Left ventricle myocardium superior (tissue), 1 donor: ENCODE results near the gene FBXL16. TPM values are rescaled to one million over a fixed set of nuclear protein-coding genes. Genes with fewer than 3 reads are reported as not detected.
A peak's percentile ranks its signal among the peaks of the same experiment; 100 is the strongest.

ENCODE experiments used
- ATAC-seq: fragments of 200-7000 bp; cut with Tn5 transposase; one replicate; pipeline ENCODE4 v1.9.1; 2020; ENCODE audit warnings: mild to moderate bottlenecking, moderate library complexity
- DNase-seq: peaks from one replicate; pipeline ENCODE4 v3.0.0-alpha.2; 2020
- intact Hi-C: fragments of 100-400 bp; cut with micrococcal nuclease; formaldehyde crosslinking; loops from one replicate; pipeline ENCODE4 v1.11.0; 2022
- total RNA-seq: library from RNA; stranded (reverse); fragmentation: NEBNext Ultra II Directional; extraction: Animal tissue kit (Norgen Biotek cat#: 25700); gene quantifications from one replicate; pipeline ENCODE4 v1.2.1, GENCODE V29; 2021
- donor health status: DM: no; HTN: yes; CAD: no; lungs with severe emphysema.

FBXL16 gene
- total RNA-seq, 1 donor from 2014 or later = 0.99 TPM

DNA sequence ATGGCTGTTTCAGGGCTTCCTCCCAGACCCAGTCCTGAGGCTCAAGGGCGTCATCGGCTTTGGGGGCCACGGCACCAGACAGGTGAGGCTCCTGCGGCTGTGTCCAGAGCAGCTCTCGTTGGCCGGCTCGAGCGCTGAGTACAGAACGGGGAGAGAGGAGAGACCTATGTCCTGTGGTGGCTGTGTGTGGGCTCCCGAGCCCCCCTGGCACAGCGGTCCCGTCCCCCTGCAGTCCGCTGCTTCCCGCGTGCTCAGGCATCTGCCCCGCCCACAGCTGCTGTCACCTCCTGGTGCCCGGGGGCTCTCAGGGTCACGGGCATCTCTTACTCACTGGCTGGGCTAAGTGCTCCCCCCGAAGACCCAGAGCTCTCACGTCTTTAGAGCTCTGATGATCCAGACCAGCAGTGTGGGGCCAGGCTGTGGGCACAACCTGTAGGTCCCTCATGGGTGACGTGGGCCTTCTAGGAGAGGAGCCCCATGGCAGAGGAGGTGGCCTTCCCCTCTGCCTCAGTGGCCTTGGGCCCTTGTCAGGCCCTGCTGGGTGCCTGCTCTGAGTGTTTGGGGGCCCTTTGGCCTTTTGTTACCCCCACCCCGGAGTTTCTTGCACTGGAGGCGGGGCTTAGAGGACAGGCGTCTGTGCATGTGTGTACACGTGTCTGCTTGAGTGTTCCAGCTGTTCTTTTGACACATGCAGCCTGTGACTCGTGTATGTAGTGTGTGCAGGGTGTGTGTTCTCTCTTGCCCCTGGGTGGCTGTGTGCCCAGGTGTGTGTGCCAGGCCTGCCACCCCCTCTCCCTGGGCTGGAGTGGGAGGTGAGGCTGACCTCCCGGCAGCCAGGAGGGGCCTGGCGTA is 52.9 kb downstream of the FBXL16 start:
- ATAC-seq (no peak), DNase-seq (no peak)
- intact Hi-C loops = no loop called here

DNA sequence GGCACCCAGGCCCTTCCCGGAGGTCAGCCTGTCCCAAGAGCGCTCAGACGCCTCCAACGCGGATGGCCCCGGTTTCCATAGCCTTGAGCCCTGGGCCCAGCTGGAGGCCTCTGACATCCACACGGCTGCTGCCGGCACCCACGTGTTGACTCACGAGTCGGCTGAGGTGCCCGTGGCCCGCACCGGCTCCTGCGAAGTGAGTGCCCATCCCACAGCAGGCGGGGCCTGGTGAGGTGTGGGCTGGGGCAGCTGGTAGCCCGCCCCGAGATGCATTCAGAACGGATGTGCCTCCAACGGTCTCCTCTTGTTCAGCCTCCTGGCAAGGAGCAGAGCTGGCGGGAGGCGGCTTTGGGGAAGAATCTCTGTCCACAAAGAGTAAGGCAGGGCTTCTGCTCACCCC is 53.8 kb downstream of the FBXL16 start:
- no peak for ATAC-seq
- DNase-seq = no peak
- intact Hi-C loops = no loop called here

DNA sequence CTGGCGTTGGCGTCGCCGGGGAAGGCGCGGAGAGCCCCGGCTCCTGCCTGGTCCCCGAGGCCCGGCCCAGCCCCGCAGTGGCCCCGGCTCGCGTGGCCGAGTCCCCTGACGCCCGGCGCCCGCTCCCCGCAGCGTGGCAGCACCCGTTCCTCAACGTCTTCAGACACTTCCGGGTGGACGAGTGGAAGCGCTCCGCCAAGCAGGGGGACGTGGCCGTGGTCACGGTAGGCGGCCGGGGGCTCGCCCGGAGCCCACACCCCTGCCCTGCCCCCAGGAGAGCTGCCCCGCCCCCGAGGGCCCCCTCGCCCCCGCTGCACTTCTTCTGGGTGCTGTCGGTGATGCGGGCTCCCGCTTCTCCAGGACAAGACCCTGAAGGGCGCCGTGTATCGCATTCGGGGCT is 56.0 kb downstream of the FBXL16 start:
- DNase-seq = no peak
- intact Hi-C loops = no loop called here
- ATAC-seq = peak; percentile 0

DNA sequence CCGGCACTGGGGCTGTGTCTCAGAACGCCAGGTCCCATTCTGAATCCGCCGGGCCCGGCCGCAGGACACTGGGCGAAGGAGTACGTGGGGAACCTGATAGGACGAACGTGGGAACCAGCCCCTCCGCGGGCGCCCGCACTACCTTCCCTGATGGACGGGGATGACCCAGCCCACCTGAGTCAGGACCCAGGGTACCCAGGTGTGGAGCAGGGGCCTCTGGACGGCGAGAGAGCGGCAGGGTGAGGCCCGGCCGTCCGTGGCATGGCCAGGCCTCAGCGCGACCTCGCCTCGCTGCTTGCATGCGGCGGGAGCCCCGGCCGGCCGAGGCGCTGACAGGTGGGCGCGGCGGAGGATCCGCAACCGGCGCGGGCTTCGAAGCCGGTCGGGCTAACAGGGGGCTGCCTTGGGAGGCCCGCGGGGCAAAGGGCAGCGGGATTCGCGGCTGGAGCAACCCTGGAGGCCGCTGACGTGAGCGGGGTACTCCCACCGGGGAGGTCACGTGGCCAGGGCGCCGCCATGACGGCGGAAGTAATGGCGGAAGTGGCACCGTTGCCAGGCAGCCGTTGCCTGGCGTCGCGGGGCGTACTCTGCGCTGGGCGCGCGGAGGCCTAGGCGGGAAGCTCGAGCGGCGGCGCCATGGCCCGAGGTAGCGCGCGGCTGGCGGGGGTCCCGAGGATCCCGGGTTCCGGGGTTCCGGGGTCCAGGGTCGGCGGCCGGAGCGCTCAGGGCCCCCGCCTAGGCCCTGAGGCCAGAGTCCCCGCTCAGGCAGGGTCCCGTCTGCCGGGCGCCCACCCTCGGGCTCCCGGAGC is 56.6 kb downstream of the FBXL16 start, which contains the start of gene WDR90:
Gene WDR90, plus strand, starts transcription at position 585 of the 809 bp plus-strand sequence. Its CDS starts 52 bp downstream, at position 637.
- intact Hi-C loops = no loop called here
- ATAC-seq = peak; percentile 83
- peak; percentile 97 for DNase-seq

GRCh38 chr16:648071-648780 is 57.4 kb downstream of the FBXL16 start:
- intact Hi-C loops = no loop called here
- ATAC-seq = no peak
- DNase-seq = no peak

DNA sequence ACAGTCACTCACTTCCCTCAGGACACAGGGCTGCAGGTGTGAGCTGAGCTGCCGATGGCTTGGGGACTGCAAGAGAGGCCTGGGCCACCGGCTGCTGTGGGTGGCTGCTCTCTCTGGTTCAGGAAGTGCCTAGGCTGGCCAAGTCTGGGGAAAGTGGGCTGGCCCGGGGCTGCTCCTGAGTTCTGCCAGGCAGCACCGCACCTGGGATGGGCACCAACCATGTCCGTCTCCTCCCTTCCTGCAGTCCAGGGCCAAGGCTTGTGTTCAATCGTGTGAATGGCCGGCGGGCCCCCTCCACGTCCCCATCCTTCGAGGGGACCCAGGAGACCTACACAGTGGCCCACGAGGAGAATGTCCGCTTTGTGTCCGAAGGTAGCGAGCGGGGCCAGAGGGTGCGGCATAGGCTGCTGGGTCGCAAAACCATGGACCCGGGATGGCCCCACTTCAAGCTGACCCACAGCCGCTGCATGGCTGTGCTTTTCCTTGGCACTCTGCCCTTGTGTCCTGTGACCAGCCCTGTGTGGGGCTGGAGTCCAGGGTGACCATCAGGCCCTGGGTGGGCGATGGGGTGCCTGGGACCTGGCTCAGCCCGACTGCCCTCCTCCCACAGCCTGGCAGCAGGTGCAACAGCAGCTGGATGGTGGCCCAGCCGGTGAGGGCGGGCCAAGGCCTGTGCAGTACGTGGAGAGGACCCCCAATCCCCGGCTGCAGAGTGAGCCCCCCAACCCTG is 58.3 kb downstream of the FBXL16 start:
- intact Hi-C loops = no loop called here
- ATAC-seq (peak; percentile 1), DNase-seq (no peak)

GRCh38 chr16:646679-647172 is 58.9 kb downstream of the FBXL16 start:
- no peak for DNase-seq
- intact Hi-C loops = no loop called here
- no peak for ATAC-seq

GRCh38 chr16:645852-646678 is 59.5 kb downstream of the FBXL16 start:
- ATAC-seq = peak; percentile 52
- intact Hi-C loops = no loop called here
- peak; percentile 88 for DNase-seq

DNA sequence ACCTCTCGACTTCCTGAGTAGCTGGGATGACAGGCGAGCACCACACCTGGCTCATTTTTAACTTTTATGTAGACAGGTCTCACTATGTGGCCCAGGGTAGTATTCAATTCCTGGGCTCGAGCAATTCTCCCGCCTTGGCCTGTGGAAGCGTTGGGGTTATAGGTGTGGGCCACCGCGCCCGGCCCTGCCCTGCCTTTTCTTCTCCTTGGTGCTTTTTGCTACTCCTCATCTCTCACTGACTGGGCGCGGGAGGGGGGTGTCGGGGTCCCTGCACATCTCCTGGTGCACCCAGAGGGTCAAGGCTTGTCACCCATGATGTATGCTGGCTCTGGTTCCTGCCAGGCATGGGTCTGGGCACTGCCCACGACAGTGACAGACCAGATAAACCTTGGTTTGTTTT is 61.0 kb downstream of the FBXL16 start:
- ATAC-seq = no peak
- intact Hi-C loops = no loop called here
- no peak for DNase-seq

GRCh38 chr16:643050-643368 is 62.6 kb downstream of the FBXL16 start:
- DNase-seq = peak; percentile 51
- ATAC-seq = no peak
- intact Hi-C loops = no loop called here

Other genes with a start within 250 kb of the FBXL16 start
- 17.8 TPM for gene CAPN15, start 178.1 kb downstream of the FBXL16 start, total RNA-seq
- not detected for gene PRR35, start 145.4 kb downstream of the FBXL16 start, total RNA-seq
- gene NHLRC4, start 138.8 kb downstream of the FBXL16 start, total RNA-seq = 0.52 TPM
- 16.9 TPM for gene PIGQ, start 135.8 kb downstream of the FBXL16 start, total RNA-seq
- gene RAB40C, start 115.7 kb downstream of the FBXL16 start, total RNA-seq = 11.4 TPM
- 0.10 TPM for gene WFIKKN1, start 74.8 kb downstream of the FBXL16 start, total RNA-seq
- gene METTL26, start 69.5 kb downstream of the FBXL16 start, total RNA-seq = 62.2 TPM
- 187 TPM for gene MCRIP2, start 64.0 kb downstream of the FBXL16 start, total RNA-seq
- gene WDR90, start 56.4 kb downstream of the FBXL16 start, total RNA-seq = 10.9 TPM
- gene RHOT2, start 37.7 kb downstream of the FBXL16 start, total RNA-seq = 88.8 TPM
- 1.9 TPM for gene RHBDL1, start 30.1 kb downstream of the FBXL16 start, total RNA-seq
- gene STUB1, start 25.4 kb downstream of the FBXL16 start, total RNA-seq = 144 TPM
- gene JMJD8, start 21.5 kb downstream of the FBXL16 start, total RNA-seq = 49.0 TPM
- gene WDR24, start 15.4 kb downstream of the FBXL16 start, total RNA-seq = 8.3 TPM
- 57.9 TPM for gene METRN, start 9.3 kb upstream of the FBXL16 start, total RNA-seq
- 31.2 TPM for gene ANTKMT, start 15.3 kb upstream of the FBXL16 start, total RNA-seq
- 0.50 TPM for gene CCDC78, start 20.6 kb upstream of the FBXL16 start, total RNA-seq
- gene HAGHL, start 21.3 kb upstream of the FBXL16 start, total RNA-seq = 13.6 TPM
- gene CIAO3, start 35.2 kb upstream of the FBXL16 start, total RNA-seq = 34.5 TPM
- gene MSLN, start 54.9 kb upstream of the FBXL16 start, total RNA-seq = 4.6 TPM
- 8.7 TPM for gene RPUSD1, start 82.6 kb upstream of the FBXL16 start, total RNA-seq
- gene CHTF18, start 82.8 kb upstream of the FBXL16 start, total RNA-seq = 6.6 TPM
- gene GNG13, start 94.9 kb upstream of the FBXL16 start, total RNA-seq = not detected